ENCODE measurements around the gene SLC35F4.

- TF ChIP-seq EP300 (conservative IDR thresholded peaks at IDR 0.05; ENCODE audit: poor library complexity, severe bottlenecking): no peak
- TF ChIP-seq CTCF (IDR thresholded peaks at IDR 0.05; ENCODE audit: poor library complexity, severe bottlenecking): no peak
- no peak for TF ChIP-seq RAD21 (conservative IDR thresholded peaks at IDR 0.05)
- no peak for TF ChIP-seq EZH2 (IDR thresholded peaks at IDR 0.05; ENCODE audit: borderline replicate concordance, insufficient read depth, low read length, poor library complexity, severe bottlenecking)
- no peak for TF ChIP-seq TAF1 (IDR thresholded peaks at IDR 0.05; ENCODE audit: low read depth)
- no peak for TF ChIP-seq SMC3 (conservative IDR thresholded peaks at IDR 0.05; ENCODE audit: poor library complexity)
Observed at GRCh38 chr14:57754527-57754926, 111.4 kb downstream of the SLC35F4 start.

All from neural cell (in vitro differentiated cells).